Astrocyte of the spinal cord (primary cell): ENCODE results near the gene PDCD1LG2.

Experiments
- DNase-seq: peaks from one replicate; pipeline ENCODE4 v3.0.0; 2011; ENCODE audit warnings: low read depth, low spot score
- H3K4me3 ChIP-seq: 2 replicates; pipeline ENCODE4 v1.5.1; 2011; ENCODE audit warnings: low read depth, mild to moderate bottlenecking, low read length, moderate library complexity
- in situ Hi-C: cut with HindIII; loops from 2 replicates; pipeline ENCODE4 v1.10.0; 2017; ENCODE audit warnings: low sequenced_read_pairs
- TF ChIP-seq, protein P1 (sequence below): IDR thresholded peaks from 2 replicates; pipeline ENCODE4 v1.5.1; 2012; ENCODE audit warnings: low read depth, mild to moderate bottlenecking, low read length, inconsistent platforms

Gene PDCD1LG2

DNA sequence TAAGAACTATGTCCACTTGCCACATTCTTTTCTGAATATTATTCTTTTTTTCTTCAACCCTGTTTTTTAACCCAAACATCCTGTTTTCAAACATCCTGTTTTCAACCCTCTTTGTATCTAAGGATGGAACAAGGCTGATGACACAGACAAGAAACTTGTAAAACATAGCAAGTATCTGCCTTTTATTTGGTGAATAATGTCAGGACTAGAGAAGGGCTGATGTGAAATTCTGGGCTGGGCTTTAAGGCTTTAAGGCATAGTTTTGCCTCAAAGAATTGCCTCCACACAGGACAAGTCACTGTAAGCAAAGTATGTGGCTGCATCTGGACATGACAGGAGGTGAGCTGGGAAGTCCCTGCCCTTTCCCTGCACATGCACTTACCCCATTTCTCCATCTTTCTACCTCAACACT lies 76.1 kb downstream of the PDCD1LG2 start:
- TF ChIP-seq, protein P1, sequence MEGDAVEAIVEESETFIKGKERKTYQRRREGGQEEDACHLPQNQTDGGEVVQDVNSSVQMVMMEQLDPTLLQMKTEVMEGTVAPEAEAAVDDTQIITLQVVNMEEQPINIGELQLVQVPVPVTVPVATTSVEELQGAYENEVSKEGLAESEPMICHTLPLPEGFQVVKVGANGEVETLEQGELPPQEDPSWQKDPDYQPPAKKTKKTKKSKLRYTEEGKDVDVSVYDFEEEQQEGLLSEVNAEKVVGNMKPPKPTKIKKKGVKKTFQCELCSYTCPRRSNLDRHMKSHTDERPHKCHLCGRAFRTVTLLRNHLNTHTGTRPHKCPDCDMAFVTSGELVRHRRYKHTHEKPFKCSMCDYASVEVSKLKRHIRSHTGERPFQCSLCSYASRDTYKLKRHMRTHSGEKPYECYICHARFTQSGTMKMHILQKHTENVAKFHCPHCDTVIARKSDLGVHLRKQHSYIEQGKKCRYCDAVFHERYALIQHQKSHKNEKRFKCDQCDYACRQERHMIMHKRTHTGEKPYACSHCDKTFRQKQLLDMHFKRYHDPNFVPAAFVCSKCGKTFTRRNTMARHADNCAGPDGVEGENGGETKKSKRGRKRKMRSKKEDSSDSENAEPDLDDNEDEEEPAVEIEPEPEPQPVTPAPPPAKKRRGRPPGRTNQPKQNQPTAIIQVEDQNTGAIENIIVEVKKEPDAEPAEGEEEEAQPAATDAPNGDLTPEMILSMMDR = no peak
- in situ Hi-C loops = no loop called here
- no peak overlapping the region for H3K4me3 ChIP-seq
- DNase-seq = peak; percentile 23

DNA sequence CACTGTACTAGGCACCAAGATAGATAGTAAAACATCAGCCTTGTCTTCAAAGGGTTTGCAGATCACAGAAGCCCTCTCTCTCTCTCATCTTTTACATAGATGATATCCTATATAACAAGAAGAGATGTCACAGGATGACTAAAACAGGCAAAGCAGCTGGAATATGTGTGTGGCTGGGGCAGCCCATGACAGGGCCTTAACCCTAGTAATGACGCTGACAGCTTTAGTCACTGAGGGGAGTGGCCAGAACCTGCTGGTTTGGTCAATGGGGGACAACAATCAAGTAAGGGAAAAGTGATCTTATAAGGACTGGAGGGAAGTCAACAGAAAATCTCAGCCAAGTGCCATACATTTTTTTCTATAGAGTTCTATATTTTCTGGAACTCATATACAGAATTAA lies 76.7 kb downstream of the PDCD1LG2 start:
- H3K4me3 ChIP-seq = no peak overlapping the region
- TF ChIP-seq, protein P1 = no peak
- DNase-seq = peak; percentile 58
- in situ Hi-C loops = no loop called here

GRCh38 chr9:5592231-5592630 lies 81.9 kb downstream of the PDCD1LG2 start:
- no peak overlapping the region for H3K4me3 ChIP-seq
- TF ChIP-seq, protein P1 = no peak
- in situ Hi-C loops = no loop called here
- DNase-seq = no peak

DNA sequence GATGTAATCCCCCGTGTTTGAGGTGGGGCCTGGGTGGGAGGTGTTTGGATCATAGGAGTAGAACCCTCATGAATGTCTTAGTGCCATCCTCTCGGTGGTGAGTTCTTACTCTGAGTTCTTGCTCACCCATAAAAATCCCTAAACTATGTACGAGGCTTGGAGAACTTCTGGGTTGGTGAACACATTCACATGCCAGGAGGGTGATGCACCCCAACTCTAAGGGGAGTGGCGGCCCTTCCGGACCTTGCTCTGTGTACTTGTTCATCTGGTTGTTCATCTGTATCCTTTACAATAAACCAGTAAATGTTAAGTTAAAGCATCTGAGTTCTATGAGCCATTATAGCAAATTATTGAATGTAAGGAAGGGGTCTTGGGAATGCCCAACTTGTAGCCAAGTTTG lies 82.6 kb downstream of the PDCD1LG2 start:
- TF ChIP-seq, protein P1 = no peak
- no peak for DNase-seq
- no peak overlapping the region for H3K4me3 ChIP-seq
- in situ Hi-C loops = no loop called here

- no peak for DNase-seq
- in situ Hi-C loops = no loop called here
- no peak overlapping the region for H3K4me3 ChIP-seq
- TF ChIP-seq, protein P1 = no peak
Measured at GRCh38 chr9:5593904-5594303, 83.6 kb downstream of the PDCD1LG2 start.

DNA sequence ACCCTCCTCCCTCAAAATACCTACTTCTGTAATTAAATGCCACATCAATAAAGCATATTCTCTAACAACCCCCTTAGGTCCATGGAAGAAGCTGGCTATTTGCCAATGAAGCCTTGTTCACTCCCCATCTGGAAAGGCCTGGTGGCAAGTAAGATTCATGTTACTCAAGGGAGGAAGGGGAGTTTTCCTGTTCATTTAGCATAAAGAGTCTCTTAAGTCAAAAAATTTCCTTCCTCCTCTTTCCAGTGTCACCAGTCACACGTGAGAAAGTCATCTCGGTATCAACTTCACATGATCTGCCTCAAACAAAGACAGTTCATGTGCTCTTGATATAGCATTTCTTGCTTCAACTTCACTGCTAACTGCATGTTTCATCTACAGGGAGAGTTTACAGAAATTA lies 85.8 kb downstream of the PDCD1LG2 start:
- no peak overlapping the region for H3K4me3 ChIP-seq
- in situ Hi-C loops = no loop called here
- no peak for DNase-seq
- TF ChIP-seq, protein P1 = no peak
